Left ventricle myocardium inferior (tissue), 1 donor: ENCODE results near the gene RRBP1. TPM values are rescaled to one million over a fixed set of nuclear protein-coding genes. Genes with fewer than 3 reads are reported as not detected.

Experiments
- DNase-seq: peaks from one replicate; pipeline ENCODE4 v3.0.0-alpha.2; 2020
- H3K27ac ChIP-seq: fragments of 200-600 bp; replicated peaks from 2 replicates; pipeline ENCODE4 v1.8.0; 2021
- H3K27me3 ChIP-seq: fragments of 200-600 bp; 2 replicates; pipeline ENCODE4 v1.8.0; 2021; ENCODE audit warnings: low read depth
- H3K36me3 ChIP-seq: fragments of 200-600 bp; 2 replicates; pipeline ENCODE4 v1.8.0; 2021
- H3K4me1 ChIP-seq: fragments of 200-600 bp; 2 replicates; pipeline ENCODE4 v1.8.0; 2021
- H3K4me3 ChIP-seq: fragments of 200-600 bp; 2 replicates; pipeline ENCODE4 v1.8.0; 2021; ENCODE audit warnings: mild to moderate bottlenecking, moderate library complexity
- H3K9me3 ChIP-seq: fragments of 200-600 bp; replicated peaks from 2 replicates; pipeline ENCODE4 v1.8.0; 2021
- CTCF ChIP-seq: fragments of 200-600 bp; IDR thresholded peaks from 2 replicates; pipeline ENCODE4 v1.8.0; 2021; ENCODE audit warnings: antibody characterized with exemption, mild to moderate bottlenecking, borderline replicate concordance
- intact Hi-C: fragments of 100-400 bp; cut with micrococcal nuclease; formaldehyde crosslinking; loops from one replicate; pipeline ENCODE4 v1.11.0; 2022
- long read RNA-seq: library from polyadenylated mRNA; unstranded; transcript quantifications from one replicate; pipeline ENCODE4 v2.0.0, GENCODE V29; 2021
- total RNA-seq: library from RNA; stranded (reverse); fragmentation: NEBNext Ultra II Directional; extraction: Animal tissue kit (Norgen Biotek cat#: 25700); gene quantifications from one replicate; pipeline ENCODE4 v1.2.1, GENCODE V29; 2021
- donor health status: DM: no; HTN: yes; CAD: no; lungs with severe emphysema.

Gene RRBP1
- total RNA-seq, result 31.3 TPM
- long read RNA-seq, full-length matches to known transcripts, result 12 of 45 reads
- long read RNA-seq, partial matches to known transcripts, result 14 of 45 reads
- long read RNA-seq, other reads (novel, unspliced or antisense), result 19 of 45 reads

- peak; percentile 99 for DNase-seq
- Histone ChIP-seq H3K36me3 (peaks cover 6% of the 10 kb centered on the region), H3K4me1 (peaks cover 34% of the 10 kb centered on the region), H3K9me3 (peaks cover 10% of the 10 kb centered on the region), H3K27me3 (no peaks in the 10 kb centered on the region), H3K4me3 (peak within 1 kb of the TSS; percentile 88), H3K27ac (peak within 1 kb of the TSS; percentile 98)
- intact Hi-C loops, result no loop called here
- TF ChIP-seq CTCF, result peak; percentile 70
These were observed at the start of gene RRBP1 for GRCh38 chr20:17682103-17682888. RRBP1 (minus strand) TSS chr20:17682242; CDS start chr20:17660507, 21,735 bp downstream.

GRCh38 chr20:17731233-17731632 lies 49.2 kb upstream of the RRBP1 start:
- no peak for DNase-seq
- Histone ChIP-seq H3K27me3 (peaks cover 19% of the 10 kb centered on the region), H3K27ac (no peak overlapping the region), H3K9me3 (peaks cover 7% of the 10 kb centered on the region), H3K4me1 (no peaks in the 10 kb centered on the region), H3K4me3 (no peak overlapping the region), H3K36me3 (no peaks in the 10 kb centered on the region)
- intact Hi-C loops, result no loop called here
- no peak for TF ChIP-seq CTCF

- intact Hi-C loops, result no loop called here
- no peaks in the 10 kb centered on the region for H3K36me3 ChIP-seq
- DNase-seq, result no peak
These were observed 48.0 kb upstream of the RRBP1 start for GRCh38 chr20:17730071-17730470.

GRCh38 chr20:17728074-17728473 lies 46.0 kb upstream of the RRBP1 start:
- Histone ChIP-seq H3K36me3 (no peaks in the 10 kb centered on the region), H3K4me3 (no peak overlapping the region), H3K27ac (no peak overlapping the region), H3K27me3 (peaks cover 19% of the 10 kb centered on the region), H3K4me1 (no peaks in the 10 kb centered on the region), H3K9me3 (no peaks in the 10 kb centered on the region)
- no peak for DNase-seq
- no peak for TF ChIP-seq CTCF
- intact Hi-C loops, result no loop called here

More at GRCh38 chr20:17730071-17730470, 48.0 kb upstream of the RRBP1 start:
- Histone ChIP-seq H3K4me3 (no peak overlapping the region), H3K27ac (no peak overlapping the region), H3K4me1 (no peaks in the 10 kb centered on the region), H3K9me3 (no peaks in the 10 kb centered on the region), H3K27me3 (peaks cover 19% of the 10 kb centered on the region)
- TF ChIP-seq CTCF, result no peak

GRCh38 chr20:17727351-17727750 lies 45.3 kb upstream of the RRBP1 start:
- peaks cover 25% of the 10 kb centered on the region for H3K27me3 ChIP-seq
- DNase-seq, result no peak
- no peak overlapping the region for H3K27ac ChIP-seq
- H3K9me3 ChIP-seq, result no peaks in the 10 kb centered on the region
- intact Hi-C loops, result no loop called here
- no peak overlapping the region for H3K4me3 ChIP-seq
- no peaks in the 10 kb centered on the region for H3K4me1 ChIP-seq
- H3K36me3 ChIP-seq, result no peaks in the 10 kb centered on the region
- TF ChIP-seq CTCF, result no peak
